SK-N-SH (cell line): ENCODE measurements around the gene SH3BGRL2.

ENCODE experiments used
- CTCF ChIP-seq: fragments of 200-600 bp; sonication (generic); IDR thresholded peaks from 2 replicates; pipeline ENCODE4 v1.6.1; 2017; ENCODE audit warnings: antibody characterized with exemption, mild to moderate bottlenecking, moderate library complexity
- GABPA ChIP-seq: IDR thresholded peaks from 2 replicates; pipeline ENCODE4 v1.4.0; 2012; ENCODE audit warnings: low read depth, mild to moderate bottlenecking
- MEF2A ChIP-seq: IDR thresholded peaks from 2 replicates; pipeline ENCODE4 v1.4.0; 2012; ENCODE audit warnings: low read depth, borderline replicate concordance
- POLR2AphosphoS5 ChIP-seq: IDR thresholded peaks from 2 replicates; pipeline ENCODE4 v1.6.1; 2012; ENCODE audit warnings: low read depth, low read length
- RAD21 ChIP-seq: IDR thresholded peaks from 2 replicates; pipeline ENCODE4 v1.6.1; 2012; ENCODE audit warnings: mild to moderate bottlenecking, low read length
- TEAD4 ChIP-seq: IDR thresholded peaks from 2 replicates; pipeline ENCODE4 v1.4.0; 2012; ENCODE audit warnings: mild to moderate bottlenecking, borderline replicate concordance; ENCODE audit not compliant: insufficient read depth

GRCh38 chr6:79706527-79706926 lies 75.4 kb downstream of the SH3BGRL2 start:
- TF ChIP-seq TEAD4 (no peak), CTCF (no peak), MEF2A (no peak), RAD21 (no peak), POLR2AphosphoS5 (no peak), GABPA (no peak)
